ENCODE data around the gene DPF3. TPM values are rescaled to one million over a fixed set of nuclear protein-coding genes. Genes with fewer than 3 reads are reported as not detected.

The DPF3 gene
- total RNA-seq, 4 donors from 2014 or later: 16.7 to 27.8 (median 20.3) TPM

DNA sequence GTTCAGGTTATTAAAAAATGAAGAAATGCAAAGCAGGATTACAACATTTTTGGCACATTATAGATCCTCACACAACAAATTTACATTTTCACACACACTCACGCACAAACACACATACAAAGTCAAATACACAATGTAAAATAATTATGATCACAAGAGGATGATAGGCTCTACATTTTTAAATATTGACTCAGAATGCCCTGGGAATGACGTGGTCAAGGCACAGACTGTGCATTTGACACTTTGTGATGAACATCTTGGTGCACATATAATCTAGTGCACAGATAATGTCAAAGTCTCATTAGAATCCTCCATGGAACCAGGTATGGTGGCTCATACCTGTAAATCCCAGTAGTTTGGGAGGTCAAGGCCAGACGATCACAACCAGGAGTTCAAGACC is 49.4 kb downstream of the DPF3 start:
- Histone ChIP-seq H3K9me3 (no peaks in the 10 kb centered on the region), H3K27ac (peak overlapping the region in 3 of 4 donors; percentile 50 to 76 (median 60)), H3K4me1 (peaks cover 30 to 33% of the 10 kb centered on the region in 2 donors), H3K4me3 (no peak overlapping the region), H3K27me3 (no peaks in the 10 kb centered on the region), H3K36me3 (no peaks in the 10 kb centered on the region)
- no peak for TF ChIP-seq POLR2A (IDR thresholded peaks at IDR 0.05)
- TF ChIP-seq, protein P1, sequence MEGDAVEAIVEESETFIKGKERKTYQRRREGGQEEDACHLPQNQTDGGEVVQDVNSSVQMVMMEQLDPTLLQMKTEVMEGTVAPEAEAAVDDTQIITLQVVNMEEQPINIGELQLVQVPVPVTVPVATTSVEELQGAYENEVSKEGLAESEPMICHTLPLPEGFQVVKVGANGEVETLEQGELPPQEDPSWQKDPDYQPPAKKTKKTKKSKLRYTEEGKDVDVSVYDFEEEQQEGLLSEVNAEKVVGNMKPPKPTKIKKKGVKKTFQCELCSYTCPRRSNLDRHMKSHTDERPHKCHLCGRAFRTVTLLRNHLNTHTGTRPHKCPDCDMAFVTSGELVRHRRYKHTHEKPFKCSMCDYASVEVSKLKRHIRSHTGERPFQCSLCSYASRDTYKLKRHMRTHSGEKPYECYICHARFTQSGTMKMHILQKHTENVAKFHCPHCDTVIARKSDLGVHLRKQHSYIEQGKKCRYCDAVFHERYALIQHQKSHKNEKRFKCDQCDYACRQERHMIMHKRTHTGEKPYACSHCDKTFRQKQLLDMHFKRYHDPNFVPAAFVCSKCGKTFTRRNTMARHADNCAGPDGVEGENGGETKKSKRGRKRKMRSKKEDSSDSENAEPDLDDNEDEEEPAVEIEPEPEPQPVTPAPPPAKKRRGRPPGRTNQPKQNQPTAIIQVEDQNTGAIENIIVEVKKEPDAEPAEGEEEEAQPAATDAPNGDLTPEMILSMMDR (IDR thresholded peaks at IDR 0.05 in 4 of 5, conservative IDR thresholded peaks at IDR 0.05 in 1 of 5): no peak
- DNase-seq (no peak), ATAC-seq (peak in 1 of 2 donors; percentile 49)
- intact Hi-C loops (cut with DNase I; ENCODE audit: low total_unique reads): no loop called here
- in situ Hi-C loops (cut with MboI; ENCODE audit: low sequenced_read_pairs in 4 of 4): no loop called here

DNA sequence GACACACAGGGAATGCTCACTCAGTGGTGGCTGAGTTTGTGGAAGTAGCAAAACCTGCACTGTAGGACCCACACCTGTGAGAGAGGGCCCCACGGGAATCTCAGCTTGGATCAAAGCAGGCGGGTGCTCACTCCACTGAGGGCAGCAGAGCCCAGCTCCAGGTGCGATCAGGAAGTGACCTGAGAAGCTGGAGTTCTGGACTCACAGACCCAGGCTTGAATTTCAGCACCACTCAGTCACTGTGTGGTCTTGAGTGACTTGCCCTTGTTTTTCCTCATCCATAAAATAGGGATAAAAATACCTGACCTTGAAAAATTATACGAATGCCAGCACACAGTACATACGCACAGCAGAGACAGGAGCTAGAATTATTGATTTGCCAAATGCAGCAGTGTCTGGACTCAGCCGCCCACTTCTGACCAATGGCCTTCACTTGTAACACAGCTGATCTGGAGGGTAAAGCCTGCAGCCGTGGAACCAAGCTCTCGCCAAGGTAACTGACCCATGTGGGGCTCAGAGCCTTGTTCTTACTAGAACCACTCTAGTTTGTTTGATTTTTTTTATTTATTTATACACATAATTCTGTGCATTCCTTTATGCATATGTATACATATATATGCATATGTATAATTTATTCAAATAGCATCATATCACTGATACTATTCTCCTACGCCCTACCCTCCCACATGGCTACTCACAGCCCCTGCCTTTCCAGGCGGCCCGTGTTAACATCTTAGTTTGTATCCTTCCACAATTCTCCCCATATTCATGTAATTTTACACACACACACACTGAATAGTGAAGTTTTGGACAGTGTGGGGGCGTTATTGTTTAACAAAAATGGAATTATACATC is 53.9 kb downstream of the DPF3 start:
- DNase-seq (no peak), ATAC-seq (peak in 1 of 2 donors; percentile 42)
- in situ Hi-C loops (cut with MboI; ENCODE audit: low sequenced_read_pairs in 4 of 4) (no loop called here), intact Hi-C loops (cut with DNase I; ENCODE audit: low total_unique reads) (no loop called here)
- H3K4me3 ChIP-seq: no peak overlapping the region
- peak overlapping the region in 3 of 4 donors; percentile 30 to 53 (median 33) for H3K27ac ChIP-seq
- H3K4me1 ChIP-seq: peaks cover 21 to 26% of the 10 kb centered on the region in 2 donors
- H3K36me3 ChIP-seq: no peaks in the 10 kb centered on the region
- no peaks in the 10 kb centered on the region for H3K9me3 ChIP-seq
- H3K27me3 ChIP-seq: no peaks in the 10 kb centered on the region
- no peak for TF ChIP-seq POLR2A (IDR thresholded peaks at IDR 0.05)
- TF ChIP-seq, protein P1 (IDR thresholded peaks at IDR 0.05 in 4 of 5, conservative IDR thresholded peaks at IDR 0.05 in 1 of 5): no peak

- intact Hi-C loops (cut with DNase I; ENCODE audit: low total_unique reads): no loop called here
- peaks cover 17 to 23% of the 10 kb centered on the region in 2 donors for H3K4me1 ChIP-seq
- no peak for TF ChIP-seq POLR2A (IDR thresholded peaks at IDR 0.05)
- TF ChIP-seq, protein P1 (IDR thresholded peaks at IDR 0.05 in 4 of 5, conservative IDR thresholded peaks at IDR 0.05 in 1 of 5): no peak
- in situ Hi-C loops (cut with MboI; ENCODE audit: low sequenced_read_pairs in 4 of 4): no loop called here
- no peak overlapping the region for H3K4me3 ChIP-seq
- H3K9me3 ChIP-seq: no peaks in the 10 kb centered on the region
- no peaks in the 10 kb centered on the region for H3K36me3 ChIP-seq
- peak overlapping the region in 3 of 4 donors; percentile 30 to 53 (median 32) for H3K27ac ChIP-seq
- no peak for DNase-seq
- ATAC-seq: no peak
- H3K27me3 ChIP-seq: no peaks in the 10 kb centered on the region
These were observed 54.5 kb downstream of the DPF3 start for GRCh38 chr14:72839351-72839750.

DNA sequence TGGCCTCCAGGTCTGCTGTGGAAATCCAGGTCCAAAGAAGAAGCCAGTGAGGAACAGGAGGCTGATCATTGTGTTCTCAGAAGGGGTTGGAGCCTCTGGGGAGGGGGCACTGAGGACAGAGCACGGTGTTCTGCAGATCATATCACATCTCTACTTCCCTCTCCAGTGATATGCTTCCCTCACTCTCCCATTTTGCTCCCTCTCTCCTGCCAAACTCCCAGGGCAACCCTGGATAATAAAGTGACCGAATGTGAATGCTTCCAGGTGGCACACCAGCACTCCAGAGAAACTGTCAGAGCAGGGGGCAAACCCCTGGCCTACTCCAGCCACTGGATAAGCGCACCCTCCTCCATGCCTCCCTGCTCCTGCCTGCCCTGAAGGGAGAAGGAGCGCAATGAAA is 57.8 kb downstream of the DPF3 start:
- Histone ChIP-seq H3K27ac (peak overlapping the region in 3 of 4 donors; percentile 1 to 67 (median 52)), H3K27me3 (no peaks in the 10 kb centered on the region), H3K4me1 (peaks cover 23 to 28% of the 10 kb centered on the region in 2 donors), H3K9me3 (no peaks in the 10 kb centered on the region), H3K4me3 (no peak overlapping the region), H3K36me3 (no peaks in the 10 kb centered on the region)
- no peak for DNase-seq
- intact Hi-C loops (cut with DNase I; ENCODE audit: low total_unique reads): no loop called here
- in situ Hi-C loops (cut with MboI; ENCODE audit: low sequenced_read_pairs in 4 of 4): no loop called here
- peak; percentile 22 to 30 for ATAC-seq
- no peak for TF ChIP-seq POLR2A (IDR thresholded peaks at IDR 0.05)
- TF ChIP-seq, protein P1 (IDR thresholded peaks at IDR 0.05 in 4 of 5, conservative IDR thresholded peaks at IDR 0.05 in 1 of 5): no peak

Measured in gastrocnemius medialis (tissue), 4 donors.